K562 (cell line): ENCODE measurements around the gene SLC30A3. TPM values are rescaled to one million over a fixed set of nuclear protein-coding genes. Genes with fewer than 3 reads are reported as not detected.

Experiments used
- BRCA1 ChIP-seq, 2 experiments: fragments of 450-650 bp in 1 of 2; sonication (generic) in 1 of 2; formaldehyde crosslinking in 1 of 2; IDR thresholded peaks; 2 replicates each; pipeline versions ENCODE4 v1.5.0 to v1.6.1; 2017 to 2020; ENCODE audit warnings: mild to moderate bottlenecking in 1 of 2, missing genetic modification reagents in 1 of 2
- E2F3 ChIP-seq: fragments of 250-450 bp; sonication (Bioruptor Pico); IDR thresholded peaks from 2 replicates; pipeline ENCODE4 v1.4.0; 2020; ENCODE audit warnings: mild to moderate bottlenecking
- ESRRA ChIP-seq: fragments of 450-650 bp; IDR thresholded peaks from 2 replicates; pipeline ENCODE4 v1.6.1; 2014; ENCODE audit warnings: low read depth, mild to moderate bottlenecking, moderate library complexity, borderline replicate concordance
- ETS2 ChIP-seq: IDR thresholded peaks from 2 replicates; pipeline ENCODE4 v1.6.1; 2016; ENCODE audit warnings: borderline replicate concordance, missing genetic modification characterization, mild to moderate bottlenecking, moderate library complexity, missing compliant biosample characterization; ENCODE audit not compliant: poor library complexity, severe bottlenecking
- FOSL1 ChIP-seq: fragments of 200-800 bp; sonication (Bioruptor generic); conservative IDR thresholded peaks from 2 replicates; pipeline ENCODE4 v1.6.1; 2016; ENCODE audit warnings: missing genetic modification characterization, missing compliant biosample characterization
- HEY1 ChIP-seq: fragments of 250-450 bp; sonication (Bioruptor Pico); IDR thresholded peaks from 2 replicates; pipeline ENCODE4 v1.5.0; 2020; ENCODE audit warnings: mild to moderate bottlenecking, moderate library complexity, borderline replicate concordance
- L3MBTL2 ChIP-seq: fragments of 450-650 bp; IDR thresholded peaks from 2 replicates; pipeline ENCODE4 v1.6.1; 2016; ENCODE audit warnings: mild to moderate bottlenecking, moderate library complexity
- LARP7 ChIP-seq: fragments of 450-650 bp; IDR thresholded peaks from 2 replicates; pipeline ENCODE4 v1.6.1; 2016
- MBD2 ChIP-seq: sonication (generic); IDR thresholded peaks from 2 replicates; pipeline ENCODE4 v1.6.1; 2016; ENCODE audit warnings: low read depth, borderline replicate concordance
- NFRKB ChIP-seq: fragments of 450-650 bp; IDR thresholded peaks from 2 replicates; pipeline ENCODE4 v1.6.1; 2016; ENCODE audit warnings: low read depth
- NR3C1 ChIP-seq: sonication (generic); formaldehyde crosslinking; IDR thresholded peaks from 2 replicates; pipeline ENCODE4 v1.8.1; 2022; ENCODE audit warnings: missing genetic modification reagents
- POLR2AphosphoS5 ChIP-seq: IDR thresholded peaks from 2 replicates; pipeline ENCODE4 v1.6.1; 2011; ENCODE audit warnings: mild to moderate bottlenecking, low read depth, low read length, moderate library complexity; ENCODE audit not compliant: control insufficient read depth, insufficient read depth
- RBBP5 ChIP-seq: fragments of 200-600 bp; sonication (generic); IDR thresholded peaks from 2 replicates; pipeline ENCODE4 v1.6.1; 2012; ENCODE audit warnings: borderline replicate concordance, mild to moderate bottlenecking, low read length, control low read depth, inconsistent platforms; ENCODE audit not compliant: insufficient read depth, poor library complexity, severe bottlenecking
- SP1 ChIP-seq: sonication (generic); formaldehyde crosslinking; IDR thresholded peaks from 2 replicates; pipeline ENCODE4 v1.8.1; 2022; ENCODE audit warnings: mild to moderate bottlenecking, missing genetic modification reagents
- SRSF1 ChIP-seq: fragments of 200-400 bp; formaldehyde crosslinking; IDR thresholded peaks from 2 replicates; pipeline ENCODE4 v1.6.1; 2017; ENCODE audit warnings: mild to moderate bottlenecking, low read depth, low read length, moderate library complexity
- TCF3 ChIP-seq: sonication (generic); formaldehyde crosslinking; IDR thresholded peaks from 2 replicates; pipeline ENCODE4 v1.4.0; 2020; ENCODE audit warnings: mild to moderate bottlenecking, missing genetic modification reagents
- TEAD4 ChIP-seq, 2 experiments: sonication (generic) in 1 of 2; formaldehyde crosslinking in 1 of 2; IDR thresholded peaks; 2 replicates each; pipeline versions ENCODE4 v1.6.1 to v1.8.0; 2012 to 2022; ENCODE audit warnings: borderline replicate concordance in 1 of 2, inconsistent platforms in 1 of 2, low read length in 1 of 2, mild to moderate bottlenecking in 1 of 2, missing genetic modification reagents in 1 of 2
- ZBTB11 ChIP-seq, 3 experiments: fragments of 200-800 bp in 1 of 3; fragments of 250-450 bp in 1 of 3; fragments of 450-650 bp in 1 of 3; sonication (Bioruptor Pico) in 1 of 3; sonication (Bioruptor generic) in 1 of 3; formaldehyde crosslinking in 1 of 3; IDR thresholded peaks; 2 replicates each; pipeline versions ENCODE4 v1.6.1 to v1.8.0; 2016 to 2022; ENCODE audit warnings: mild to moderate bottlenecking in 2 of 3, missing genetic modification characterization in 2 of 3, missing compliant biosample characterization in 1 of 3, moderate library complexity in 1 of 3
- ZBTB5 ChIP-seq: fragments of 450-650 bp; IDR thresholded peaks from 2 replicates; pipeline ENCODE4 v1.6.1; 2017; ENCODE audit warnings: antibody characterized with exemption
- ZNF740 ChIP-seq, 3 experiments: fragments of 200-800 bp in 1 of 3; sonication (Bioruptor generic) in 1 of 3; sonication (generic) in 1 of 3; formaldehyde crosslinking in 1 of 3; IDR thresholded peaks; 2 replicates each; pipeline versions ENCODE4 v1.6.1 to v1.8.0; 2016 to 2022; ENCODE audit warnings: mild to moderate bottlenecking in 2 of 3, missing compliant biosample characterization in 2 of 3, missing genetic modification characterization in 2 of 3, missing genetic modification reagents in 1 of 3
- polyA plus RNA-seq, 8 experiments: library from polyadenylated mRNA; depleted of rRNA in 4 of 8; stranded (reverse) in 5 of 8; unstranded in 3 of 8; fragments of >200 nt; fragmentation: Nextera tagmentation in 2 of 8; fragmentation: Illumina TruSeq in 1 of 8; extraction: Ambion mirVana in 2 of 8; extraction: Trizol in 1 of 8; gene quantifications; 2 replicates each; pipeline versions ENCODE4 v1.2.1 to v1.2.3, GENCODE V29; 2011 to 2014; ENCODE audit warnings: inconsistent platforms in 1 of 8, missing spikeins in 1 of 8
- total RNA-seq, 7 experiments: library from RNA; depleted of rRNA in 6 of 7; stranded (reverse); fragments of >200 nt in 6 of 7; fragmentation: Illumina TruSeq in 2 of 7; extraction: Trizol in 2 of 7; gene quantifications; 2 replicates each; pipeline versions ENCODE4 v1.2.1 to v1.2.3, GENCODE V29; 2011 to 2021; ENCODE audit warnings: low replicate concordance in 1 of 7

The SLC30A3 gene
- total and polyA plus RNA-seq, 9 of the 15 experiments (the other 6 are each of a cell fraction or from before 2014, with no cell fraction given), result 0.03 to 2.7 (median 0.89) TPM; not detected in 1

- TF ChIP-seq ZNF740 (CRISPR knock-in tag; IDR thresholded peaks at IDR 0.05) (0 out of 2 replicates have a peak, but pooled peaks have one; percentile 34), ZNF740 (tag; IDR thresholded peaks at IDR 0.05) (no peak), ZBTB11 (CRISPR knock-in tag; IDR thresholded peaks at IDR 0.05) (peak in 2 of 3 experiments; percentile 34 to 92; a peak in 2 of 6 replicates), TCF3 (CRISPR knock-in tag) (peak; percentile 50), L3MBTL2 (peak; percentile 48), TEAD4 (IDR thresholded peaks at IDR 0.05; ENCODE audit: low read length) (no peak), TEAD4 (CRISPR knock-in tag; IDR thresholded peaks at IDR 0.05; ENCODE audit: borderline replicate concordance) (no peak), LARP7 (no peak), HEY1 (no peak), E2F3 (CRISPR knock-in tag) (0 out of 2 replicates have a peak, but pooled peaks have one; percentile 53), MBD2 (peak; percentile 79), SRSF1 (peak; percentile 56; the same call in 1 of the 2 replicates), FOSL1 (tag) (peak; percentile 40), RBBP5 (peak; percentile 93), SP1 (peak; percentile 70), BRCA1 (IDR thresholded peaks at IDR 0.05) (no peak), BRCA1 (CRISPR knock-in tag; IDR thresholded peaks at IDR 0.05) (no peak), NR3C1 (CRISPR knock-in tag) (peak; percentile 75; the same call in 1 of the 2 replicates), POLR2AphosphoS5 (peak; percentile 74), ZBTB5 (no peak), NFRKB (peak; percentile 87), ESRRA (peak; percentile 67), ETS2 (tag) (no peak)
These were observed 50.8 kb downstream of the SLC30A3 start, which contains the start of the genes ATRAID and SLC5A6 (continued) for GRCh38 chr2:27211943-27212625.
